GM12873 (cell line): ENCODE data around the gene MAP7D2.

Experiments used
- TF ChIP-seq, protein P1 (sequence below): IDR thresholded peaks from 2 replicates; pipeline ENCODE4 v1.5.1; 2012; ENCODE audit warnings: low read depth, mild to moderate bottlenecking, moderate library complexity, low read length, control low read depth; ENCODE audit not compliant: insufficient read depth; ENCODE audit errors: missing control alignments

MAP7D2 gene

DNA sequence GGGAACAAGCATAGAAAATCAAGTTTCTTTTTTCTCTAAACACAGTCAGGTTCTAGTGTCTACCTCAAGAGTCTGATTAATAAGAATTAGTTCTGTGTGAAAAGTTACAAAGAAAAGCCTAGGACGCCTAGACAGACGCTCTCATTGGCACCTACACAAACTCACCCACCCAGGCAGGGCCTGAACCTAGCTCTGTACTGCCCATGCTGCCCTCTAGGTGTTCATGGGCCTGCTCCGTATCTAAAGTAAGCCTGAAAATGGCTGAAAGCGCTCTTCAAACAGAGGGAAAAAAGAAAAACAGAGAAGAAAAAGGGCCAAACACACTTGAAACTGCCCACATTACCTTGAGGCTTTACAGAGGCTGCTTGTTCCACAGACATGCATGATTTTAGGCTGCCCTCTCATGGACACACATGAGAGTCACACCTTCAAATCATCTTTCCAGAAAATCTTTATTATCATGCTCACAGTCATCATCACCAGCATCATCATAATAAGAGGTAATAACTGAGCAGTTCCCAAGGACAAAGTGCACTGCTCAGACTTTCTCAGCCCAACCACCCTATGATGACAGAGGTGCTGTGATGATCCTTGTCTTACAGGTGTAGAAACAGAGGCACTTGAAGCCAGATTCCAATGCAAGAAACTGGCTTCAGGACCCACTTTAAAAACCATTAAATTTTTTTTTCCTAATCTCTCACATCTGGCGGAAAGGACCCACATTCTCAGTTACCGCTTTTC lies 49.6 kb downstream of the MAP7D2 start:
- TF ChIP-seq, protein P1, sequence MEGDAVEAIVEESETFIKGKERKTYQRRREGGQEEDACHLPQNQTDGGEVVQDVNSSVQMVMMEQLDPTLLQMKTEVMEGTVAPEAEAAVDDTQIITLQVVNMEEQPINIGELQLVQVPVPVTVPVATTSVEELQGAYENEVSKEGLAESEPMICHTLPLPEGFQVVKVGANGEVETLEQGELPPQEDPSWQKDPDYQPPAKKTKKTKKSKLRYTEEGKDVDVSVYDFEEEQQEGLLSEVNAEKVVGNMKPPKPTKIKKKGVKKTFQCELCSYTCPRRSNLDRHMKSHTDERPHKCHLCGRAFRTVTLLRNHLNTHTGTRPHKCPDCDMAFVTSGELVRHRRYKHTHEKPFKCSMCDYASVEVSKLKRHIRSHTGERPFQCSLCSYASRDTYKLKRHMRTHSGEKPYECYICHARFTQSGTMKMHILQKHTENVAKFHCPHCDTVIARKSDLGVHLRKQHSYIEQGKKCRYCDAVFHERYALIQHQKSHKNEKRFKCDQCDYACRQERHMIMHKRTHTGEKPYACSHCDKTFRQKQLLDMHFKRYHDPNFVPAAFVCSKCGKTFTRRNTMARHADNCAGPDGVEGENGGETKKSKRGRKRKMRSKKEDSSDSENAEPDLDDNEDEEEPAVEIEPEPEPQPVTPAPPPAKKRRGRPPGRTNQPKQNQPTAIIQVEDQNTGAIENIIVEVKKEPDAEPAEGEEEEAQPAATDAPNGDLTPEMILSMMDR: peak; percentile 71

DNA sequence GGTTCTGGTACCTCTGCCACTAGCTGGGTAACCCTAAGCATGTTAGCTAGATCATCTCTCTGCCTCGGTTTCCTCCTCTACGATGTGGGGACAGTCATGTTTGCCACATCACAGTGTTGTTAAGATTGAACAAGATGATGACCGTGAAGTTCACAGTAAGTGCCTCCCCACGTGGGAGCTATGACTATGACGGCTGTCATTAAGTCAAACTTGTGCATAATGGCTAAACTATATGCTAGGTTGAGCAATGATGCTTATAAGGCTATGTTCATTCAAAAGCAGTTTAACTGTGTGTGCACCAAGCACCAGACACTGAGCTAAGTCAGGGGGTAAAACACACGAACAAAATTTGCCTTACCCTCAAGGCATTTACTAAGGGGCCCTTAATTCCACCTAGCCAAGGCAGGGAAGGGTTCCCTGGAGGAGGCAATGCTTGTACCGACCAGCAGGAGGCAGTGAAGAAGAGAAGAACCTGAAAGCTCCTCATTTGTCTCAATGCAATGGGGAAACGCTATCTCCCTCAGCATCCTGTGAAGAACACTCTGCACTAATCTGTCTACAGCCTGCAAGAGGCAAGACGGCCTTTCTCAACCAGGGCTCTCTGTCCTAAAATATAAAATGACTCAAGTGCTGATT lies 52.9 kb downstream of the MAP7D2 start:
- TF ChIP-seq, protein P1: peak; percentile 65

DNA sequence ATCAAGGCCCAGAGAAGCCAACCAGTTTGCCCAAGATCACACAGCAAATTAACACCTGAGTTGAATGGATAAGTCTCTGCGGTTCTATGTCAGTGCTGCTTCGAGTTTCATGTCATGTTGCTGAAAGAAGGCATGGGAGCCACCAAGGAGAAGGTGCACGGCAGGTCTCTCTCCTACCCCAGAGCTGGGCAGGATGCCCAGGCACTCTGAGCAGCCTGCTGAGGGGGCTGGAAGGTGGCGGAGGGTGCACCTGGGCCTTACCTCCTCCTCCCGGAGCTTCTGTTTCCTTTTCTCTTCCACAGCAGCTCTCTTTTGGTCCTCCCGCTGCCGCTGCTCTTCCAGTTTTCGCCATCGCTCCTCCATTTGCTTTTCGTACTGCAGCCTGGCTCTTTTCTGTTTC lies 53.6 kb downstream of the MAP7D2 start:
- TF ChIP-seq, protein P1: no peak

DNA sequence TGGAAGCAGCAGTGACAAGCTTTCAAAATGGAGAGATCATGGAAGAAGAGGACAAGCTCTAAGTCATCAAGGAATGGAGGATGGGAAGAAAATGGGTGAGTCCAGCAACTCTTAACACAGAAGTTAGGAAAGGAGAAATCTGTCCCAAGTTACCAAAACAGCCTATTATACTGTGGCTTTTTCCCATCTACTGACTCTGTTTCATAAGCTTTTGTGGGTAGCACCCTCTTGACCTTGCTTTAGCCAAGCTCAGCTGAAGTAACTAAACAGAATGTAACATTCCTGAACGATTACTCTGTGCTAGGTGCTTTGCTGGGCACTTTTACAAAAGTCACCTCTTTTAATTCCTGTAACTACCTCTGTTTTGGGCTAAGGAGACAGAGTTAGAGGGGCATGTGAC lies 54.9 kb downstream of the MAP7D2 start:
- TF ChIP-seq, protein P1: no peak

DNA sequence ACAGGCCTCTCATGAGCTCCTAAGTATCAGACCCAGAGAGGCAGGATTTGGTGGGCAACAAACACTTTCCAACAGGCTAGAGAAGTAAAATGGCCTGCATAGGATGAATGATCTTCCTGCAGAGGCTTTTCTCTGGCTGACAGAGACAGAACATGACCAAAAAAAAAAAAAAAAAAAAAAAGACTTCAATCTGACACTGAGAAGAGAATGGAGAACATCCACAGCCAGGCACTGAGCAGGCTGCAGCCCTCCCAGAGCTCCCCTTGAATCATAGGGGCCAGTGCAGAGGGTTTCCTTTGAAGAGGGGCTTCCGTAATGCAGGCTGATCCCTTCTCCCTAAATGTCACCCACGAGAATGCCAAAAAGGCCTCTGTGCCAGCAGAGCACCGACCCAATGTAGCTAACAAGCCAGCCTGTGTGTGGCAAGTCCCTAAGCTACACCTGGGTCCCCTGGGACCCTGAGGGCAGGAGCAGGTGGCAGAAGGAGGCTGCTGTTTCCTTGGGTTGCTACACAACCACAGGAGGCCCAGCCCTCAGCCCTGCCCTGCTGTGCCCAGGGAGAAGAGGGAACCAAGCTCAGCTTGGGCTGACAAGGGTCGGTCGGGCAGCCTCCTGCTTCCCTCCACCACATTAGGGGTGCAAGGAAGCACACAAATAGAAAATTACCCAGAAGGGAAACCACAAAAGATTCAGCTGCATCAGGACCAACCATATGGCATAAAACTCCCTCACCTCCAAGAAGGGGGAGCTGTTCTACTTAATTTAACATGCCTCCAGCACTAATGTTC lies 55.6 kb downstream of the MAP7D2 start:
- TF ChIP-seq, protein P1: no peak

DNA sequence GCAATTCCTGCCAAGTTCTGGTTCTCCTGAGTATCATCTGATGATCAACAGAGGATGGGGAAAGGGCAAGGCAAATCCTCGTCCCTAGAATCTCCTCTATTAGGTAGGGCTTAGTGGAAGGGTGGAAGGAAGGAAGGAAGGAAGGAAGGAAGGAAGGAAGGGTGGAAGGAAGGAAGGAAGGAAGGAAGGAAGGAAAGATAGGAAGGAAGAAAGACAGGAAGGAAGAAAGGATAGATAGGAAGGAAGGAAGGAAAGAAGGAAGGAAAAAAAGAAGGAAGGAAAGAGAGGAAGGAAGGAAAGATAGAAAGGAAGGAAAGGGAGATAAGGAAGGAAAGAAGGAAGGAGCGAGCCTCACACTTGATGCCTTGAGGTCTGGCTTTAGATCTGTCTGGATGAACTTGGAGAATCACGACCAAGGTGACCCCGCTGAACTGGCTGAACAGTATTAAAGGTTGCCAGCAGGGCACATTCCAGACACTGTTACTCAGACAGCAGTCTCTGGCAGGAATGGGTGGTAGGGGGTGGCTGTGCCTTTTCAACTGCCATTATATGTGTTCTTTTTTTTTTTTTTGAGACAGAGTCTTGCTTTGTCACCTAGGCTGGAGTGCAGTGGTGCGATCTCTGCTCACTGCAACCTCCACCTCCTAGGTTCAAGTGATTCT lies 57.1 kb downstream of the MAP7D2 start:
- TF ChIP-seq, protein P1: no peak

DNA sequence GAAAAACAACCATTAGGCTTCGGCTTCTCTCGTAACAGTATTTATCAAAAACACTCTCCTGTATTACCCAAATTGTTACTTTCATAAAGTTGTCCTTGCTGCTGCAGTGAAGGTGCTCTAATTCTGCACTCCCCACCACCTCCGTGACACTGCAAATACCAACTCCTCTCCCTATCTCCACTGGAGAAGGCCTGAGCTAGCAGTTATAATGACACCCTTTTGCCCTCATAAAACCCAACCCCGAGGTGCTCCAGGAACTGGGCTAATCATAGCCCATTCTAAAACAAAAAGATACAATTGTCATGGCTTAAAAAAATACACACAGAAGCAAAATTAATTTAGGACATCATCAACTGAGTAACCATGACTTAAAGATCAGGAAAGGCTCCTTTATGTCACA lies 59.2 kb downstream of the MAP7D2 start:
- TF ChIP-seq, protein P1: no peak
